ENCODE measurements around the gene TMEM54.

TMEM54 gene

DNA sequence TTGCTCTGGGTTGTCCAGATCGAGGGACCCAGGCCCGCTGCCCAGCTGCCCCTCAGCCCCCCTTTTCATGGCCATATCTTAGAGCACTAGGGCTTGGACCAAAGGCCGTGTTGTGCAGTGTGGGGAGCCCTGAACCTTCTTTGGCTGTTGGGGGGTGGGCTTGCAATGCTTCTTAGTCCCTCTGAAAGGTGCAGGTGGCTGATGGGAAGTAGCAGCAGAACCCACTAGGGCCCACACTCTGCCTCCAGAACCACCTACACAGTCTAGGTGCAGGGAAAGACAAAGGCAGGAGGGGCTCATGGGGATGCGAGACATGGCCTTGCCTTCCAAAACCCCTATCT lies 17.2 kb downstream of the TMEM54 start:
- H3K23ac ChIP-seq (ENCODE audit: low read depth, low read length, poor library complexity): no peak overlapping the region
- H3K9me3 ChIP-seq (replicated peaks in 1 of 2; ENCODE audit: control insufficient read depth in 2 of 2, insufficient read depth in 1 of 2, low read depth in 1 of 2, low read length in 2 of 2): peaks cover 0 to 3% of the 10 kb centered on the region in 2 donors
- no peaks in the 10 kb centered on the region for H3K36me3 ChIP-seq (replicated peaks in 1 of 2; ENCODE audit: control insufficient read depth in 2 of 2, insufficient read depth in 2 of 2, low read length in 2 of 2)
- no peak overlapping the region for H2BK12ac ChIP-seq (ENCODE audit: low read length)
- no peak overlapping the region for H2BK5ac ChIP-seq (ENCODE audit: low read length)
- no peak overlapping the region for H3K27ac ChIP-seq (replicated peaks; ENCODE audit: low read length)
- no peak overlapping the region for H3K18ac ChIP-seq (ENCODE audit: low read length)
- H2BK120ac ChIP-seq (ENCODE audit: low read depth, low read length): no peak overlapping the region
- peaks cover 0 to 63% (median 26%) of the 10 kb centered on the region in 3 experiments for H3K27me3 ChIP-seq (ENCODE audit: control insufficient read depth in 3 of 3, insufficient read depth in 3 of 3, low read depth in 1 of 3, low read length in 3 of 3)
- no peak overlapping the region for H2AFZ ChIP-seq (ENCODE audit: low read length)
- no peak overlapping the region for H3K4me3 ChIP-seq (ENCODE audit: low read length in 2 of 2)
- peaks cover 4% of the 10 kb centered on the region for H3K79me1 ChIP-seq (ENCODE audit: low read depth, low read length)
- no peak overlapping the region for H3K14ac ChIP-seq (ENCODE audit: low read length)
- DNase-seq (ENCODE audit: low spot score): no peak
- peaks cover 0 to 6% of the 10 kb centered on the region in 2 donors for H3K4me1 ChIP-seq (ENCODE audit: control insufficient read depth in 2 of 2, insufficient read depth in 1 of 2, low read depth in 1 of 2, low read length in 2 of 2)
- no peak overlapping the region for H3K9ac ChIP-seq (ENCODE audit: low read depth, low read length, poor library complexity)
- no peak overlapping the region for H2BK15ac ChIP-seq (ENCODE audit: low read length)
- whole genome bisulfite sequencing, 2 donors (ENCODE audit: extremely low coverage in 2 of 2, insufficient read length in 2 of 2, insufficient replicate concordance in 1 of 2): no CpG with 5 or more reads among the region's 4 CpGs
- H3K4me2 ChIP-seq (ENCODE audit: insufficient read depth, low read length, poor library complexity, severe bottlenecking): no peak overlapping the region
- no peak overlapping the region for H4K8ac ChIP-seq (ENCODE audit: low read depth, low read length)
- no peak overlapping the region for H2AK5ac ChIP-seq (ENCODE audit: low read depth, low read length)
- no peak overlapping the region for H3K4ac ChIP-seq (ENCODE audit: low read length)
- no peak overlapping the region for H4K91ac ChIP-seq (ENCODE audit: low read depth, low read length, poor library complexity)

DNA sequence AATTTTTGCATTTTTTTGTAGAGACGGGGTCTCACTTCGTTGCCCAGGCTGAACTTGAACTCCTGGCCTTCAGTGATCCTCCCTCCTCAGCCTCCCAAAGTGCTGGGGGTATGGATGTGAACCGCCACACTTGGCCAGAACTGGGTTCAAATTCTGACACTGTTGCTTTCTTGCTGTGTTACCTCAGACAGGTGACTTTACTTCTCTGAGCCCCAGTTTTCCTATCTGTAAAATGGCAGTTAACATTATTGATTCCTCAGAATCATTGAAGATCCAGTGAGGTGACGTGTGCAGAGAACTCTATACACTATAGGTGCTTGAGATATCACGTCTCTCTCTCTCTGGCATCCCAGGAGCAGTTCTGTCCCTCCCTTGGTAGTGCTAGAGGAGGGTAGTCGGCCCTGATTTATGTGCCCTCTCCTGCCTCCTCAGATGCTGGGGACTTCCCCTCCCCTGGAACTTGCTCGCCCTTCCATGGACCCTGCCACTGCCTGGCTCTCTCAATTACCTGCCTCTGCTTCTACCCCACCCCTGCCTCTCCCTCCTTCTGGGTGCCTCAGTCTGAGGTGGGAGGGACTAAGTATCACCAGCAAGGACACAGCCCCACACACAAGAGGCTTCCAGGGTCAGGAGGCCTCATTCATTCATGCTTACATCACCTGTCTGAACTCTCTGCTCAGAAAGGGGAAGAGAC lies 17.7 kb downstream of the TMEM54 start:
- peaks cover 0 to 63% (median 26%) of the 10 kb centered on the region in 3 experiments for H3K27me3 ChIP-seq (ENCODE audit: control insufficient read depth in 3 of 3, insufficient read depth in 3 of 3, low read depth in 1 of 3, low read length in 3 of 3)
- H2BK12ac ChIP-seq (ENCODE audit: low read length): no peak overlapping the region
- WGBS, 2 donors (ENCODE audit: extremely low coverage in 2 of 2, insufficient read length in 2 of 2, insufficient replicate concordance in 1 of 2): no CpG with 5 or more reads among the region's 7 CpGs
- H3K18ac ChIP-seq (ENCODE audit: low read length): no peak overlapping the region
- H3K27ac ChIP-seq (replicated peaks; ENCODE audit: low read length): no peak overlapping the region
- H3K14ac ChIP-seq (ENCODE audit: low read length): no peak overlapping the region
- no peak overlapping the region for H4K91ac ChIP-seq (ENCODE audit: low read depth, low read length, poor library complexity)
- H2AFZ ChIP-seq (ENCODE audit: low read length): no peak overlapping the region
- no peak overlapping the region for H2BK120ac ChIP-seq (ENCODE audit: low read depth, low read length)
- H2AK5ac ChIP-seq (ENCODE audit: low read depth, low read length): no peak overlapping the region
- H3K79me1 ChIP-seq (ENCODE audit: low read depth, low read length): peaks cover 4% of the 10 kb centered on the region
- H2BK5ac ChIP-seq (ENCODE audit: low read length): no peak overlapping the region
- H3K9me3 ChIP-seq (replicated peaks in 1 of 2; ENCODE audit: control insufficient read depth in 2 of 2, insufficient read depth in 1 of 2, low read depth in 1 of 2, low read length in 2 of 2): peaks cover 0 to 3% of the 10 kb centered on the region in 2 donors
- H4K8ac ChIP-seq (ENCODE audit: low read depth, low read length): no peak overlapping the region
- no peak overlapping the region for H3K4me3 ChIP-seq (ENCODE audit: low read length in 2 of 2)
- H3K4me2 ChIP-seq (ENCODE audit: insufficient read depth, low read length, poor library complexity, severe bottlenecking): no peak overlapping the region
- H3K4me1 ChIP-seq (ENCODE audit: control insufficient read depth in 2 of 2, insufficient read depth in 1 of 2, low read depth in 1 of 2, low read length in 2 of 2): peaks cover under 1 to 8% of the 10 kb centered on the region in 2 donors
- no peak overlapping the region for H2BK15ac ChIP-seq (ENCODE audit: low read length)
- no peak overlapping the region for H3K9ac ChIP-seq (ENCODE audit: low read depth, low read length, poor library complexity)
- H3K4ac ChIP-seq (ENCODE audit: low read length): no peak overlapping the region
- H3K36me3 ChIP-seq (replicated peaks in 1 of 2; ENCODE audit: control insufficient read depth in 2 of 2, insufficient read depth in 2 of 2, low read length in 2 of 2): no peaks in the 10 kb centered on the region
- no peak for DNase-seq (ENCODE audit: low spot score)
- H3K23ac ChIP-seq (ENCODE audit: low read depth, low read length, poor library complexity): no peak overlapping the region

DNA sequence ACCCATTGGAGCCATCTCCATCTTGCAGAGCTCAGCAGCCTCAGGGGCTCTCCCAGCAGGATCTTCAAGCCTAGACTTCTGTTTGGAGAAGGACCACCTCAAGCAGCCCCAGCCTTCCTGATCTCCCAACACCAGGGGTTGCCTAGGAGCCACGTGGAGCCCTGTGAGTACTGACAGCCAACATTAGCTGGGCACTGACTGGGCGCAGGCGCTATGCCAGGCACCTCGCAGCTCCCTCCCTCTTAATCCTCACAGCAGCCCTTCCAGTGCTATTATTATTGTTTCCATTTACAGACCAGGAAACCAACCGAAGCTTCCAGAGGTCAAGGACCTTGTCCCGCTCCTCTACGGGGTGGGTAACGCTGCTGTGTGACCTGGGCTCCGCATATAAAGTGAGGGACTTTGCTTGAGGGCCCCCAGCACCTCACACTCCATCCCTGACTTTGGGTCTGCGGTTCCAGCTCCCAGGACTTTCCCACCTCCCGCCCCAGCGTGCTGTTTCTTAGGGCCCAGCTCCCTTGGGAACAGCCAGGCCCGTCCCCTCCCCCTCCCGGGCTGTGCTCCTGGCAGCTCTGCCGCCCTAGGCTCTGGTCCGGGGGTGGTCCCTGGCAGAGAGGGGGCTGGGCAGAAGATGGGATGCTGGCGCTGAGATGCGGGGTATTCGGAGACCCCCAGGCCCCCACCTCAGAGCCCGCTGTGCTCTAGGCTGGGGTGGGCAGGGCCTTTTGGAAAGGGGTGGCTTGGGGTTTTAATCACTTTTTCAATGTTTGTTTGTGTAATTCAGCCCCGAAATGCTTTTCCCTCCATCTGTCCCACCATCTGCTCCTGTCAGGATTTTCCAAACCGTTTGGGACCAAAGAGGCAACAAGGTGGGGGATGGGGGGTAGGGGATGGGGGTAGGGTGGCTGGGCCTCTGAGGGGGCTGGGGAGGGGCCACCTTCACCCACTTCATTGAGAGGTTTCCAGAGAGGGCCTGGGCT lies 19.0 kb downstream of the TMEM54 start:
- H3K4ac ChIP-seq (ENCODE audit: low read length): no peak overlapping the region
- H2BK12ac ChIP-seq (ENCODE audit: low read length): no peak overlapping the region
- H3K4me2 ChIP-seq (ENCODE audit: insufficient read depth, low read length, poor library complexity, severe bottlenecking): no peak overlapping the region
- no peak overlapping the region for H3K14ac ChIP-seq (ENCODE audit: low read length)
- H3K36me3 ChIP-seq (replicated peaks in 1 of 2; ENCODE audit: control insufficient read depth in 2 of 2, insufficient read depth in 2 of 2, low read length in 2 of 2): no peaks in the 10 kb centered on the region
- no peak overlapping the region for H2BK120ac ChIP-seq (ENCODE audit: low read depth, low read length)
- no peak overlapping the region for H2BK5ac ChIP-seq (ENCODE audit: low read length)
- H3K4me1 ChIP-seq (ENCODE audit: control insufficient read depth in 2 of 2, insufficient read depth in 1 of 2, low read depth in 1 of 2, low read length in 2 of 2): peaks cover 3 to 14% of the 10 kb centered on the region in 2 donors
- H3K18ac ChIP-seq (ENCODE audit: low read length): peak overlapping the region; percentile 38
- H3K79me1 ChIP-seq (ENCODE audit: low read depth, low read length): peaks cover 4% of the 10 kb centered on the region
- no peak overlapping the region for H3K27ac ChIP-seq (replicated peaks; ENCODE audit: low read length)
- H3K4me3 ChIP-seq (ENCODE audit: low read length in 2 of 2): no peak overlapping the region
- H3K9ac ChIP-seq (ENCODE audit: low read depth, low read length, poor library complexity): no peak overlapping the region
- peaks cover 0 to 63% (median 20%) of the 10 kb centered on the region in 3 experiments for H3K27me3 ChIP-seq (ENCODE audit: control insufficient read depth in 3 of 3, insufficient read depth in 3 of 3, low read depth in 1 of 3, low read length in 3 of 3)
- no peak for DNase-seq (ENCODE audit: low spot score)
- H4K8ac ChIP-seq (ENCODE audit: low read depth, low read length): no peak overlapping the region
- no peak overlapping the region for H4K91ac ChIP-seq (ENCODE audit: low read depth, low read length, poor library complexity)
- H2AFZ ChIP-seq (ENCODE audit: low read length): no peak overlapping the region
- H3K23ac ChIP-seq (ENCODE audit: low read depth, low read length, poor library complexity): no peak overlapping the region
- peaks cover 0 to 1% of the 10 kb centered on the region in 2 donors for H3K9me3 ChIP-seq (replicated peaks in 1 of 2; ENCODE audit: control insufficient read depth in 2 of 2, insufficient read depth in 1 of 2, low read depth in 1 of 2, low read length in 2 of 2)
- no CpG with 5 or more reads among the region's 22 CpGs for WGBS, 2 donors (ENCODE audit: extremely low coverage in 2 of 2, insufficient read length in 2 of 2, insufficient replicate concordance in 1 of 2)
- H2AK5ac ChIP-seq (ENCODE audit: low read depth, low read length): peak overlapping the region; percentile 32
- H2BK15ac ChIP-seq (ENCODE audit: low read length): no peak overlapping the region

DNA sequence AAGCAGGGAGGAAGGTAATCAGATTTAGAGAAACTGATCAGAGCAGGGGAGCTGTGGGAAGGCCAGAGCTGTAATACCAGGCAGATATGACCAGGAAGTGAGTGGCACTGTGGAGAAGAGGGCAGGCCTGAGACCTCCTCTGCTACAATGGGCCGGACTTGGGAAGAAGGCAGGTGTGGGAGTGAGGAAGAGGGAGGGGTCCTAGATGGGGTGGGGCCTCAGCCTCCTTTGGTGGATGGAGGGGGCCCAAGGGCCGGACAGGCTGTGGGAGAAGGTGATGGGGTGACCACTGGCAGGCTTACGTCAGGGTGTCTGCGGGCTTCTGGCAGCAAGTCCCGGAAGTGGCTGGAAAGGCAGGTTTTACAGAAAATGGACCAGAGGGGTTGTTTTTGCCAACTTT lies 19.9 kb downstream of the TMEM54 start:
- Histone ChIP-seq H3K4me2 (ENCODE audit: insufficient read depth, low read length, poor library complexity, severe bottlenecking) (no peak overlapping the region), H3K36me3 (replicated peaks in 1 of 2; ENCODE audit: control insufficient read depth in 2 of 2, insufficient read depth in 2 of 2, low read length in 2 of 2) (no peaks in the 10 kb centered on the region), H3K23ac (ENCODE audit: low read depth, low read length, poor library complexity) (no peak overlapping the region), H3K9ac (ENCODE audit: low read depth, low read length, poor library complexity) (no peak overlapping the region), H3K27ac (replicated peaks; ENCODE audit: low read length) (no peak overlapping the region), H4K8ac (ENCODE audit: low read depth, low read length) (no peak overlapping the region), H3K4me3 (ENCODE audit: low read length in 2 of 2) (no peak overlapping the region), H2AFZ (ENCODE audit: low read length) (no peak overlapping the region), H2AK5ac (ENCODE audit: low read depth, low read length) (peak overlapping the region; percentile 32), H3K4ac (ENCODE audit: low read length) (no peak overlapping the region), H3K79me1 (ENCODE audit: low read depth, low read length) (peaks cover 2% of the 10 kb centered on the region), H3K9me3 (replicated peaks in 1 of 2; ENCODE audit: control insufficient read depth in 2 of 2, insufficient read depth in 1 of 2, low read depth in 1 of 2, low read length in 2 of 2) (no peaks in the 10 kb centered on the region), H2BK120ac (ENCODE audit: low read depth, low read length) (no peak overlapping the region), H2BK5ac (ENCODE audit: low read length) (no peak overlapping the region), H3K4me1 (ENCODE audit: control insufficient read depth in 2 of 2, insufficient read depth in 1 of 2, low read depth in 1 of 2, low read length in 2 of 2) (peaks cover 6 to 17% of the 10 kb centered on the region in 2 donors), H4K91ac (ENCODE audit: low read depth, low read length, poor library complexity) (no peak overlapping the region), H3K18ac (ENCODE audit: low read length) (no peak overlapping the region), H3K27me3 (ENCODE audit: control insufficient read depth in 3 of 3, insufficient read depth in 3 of 3, low read depth in 1 of 3, low read length in 3 of 3) (peaks cover 0 to 65% (median 15%) of the 10 kb centered on the region in 3 experiments), H2BK12ac (ENCODE audit: low read length) (no peak overlapping the region), H2BK15ac (ENCODE audit: low read length) (no peak overlapping the region), H3K14ac (ENCODE audit: low read length) (no peak overlapping the region)
- WGBS, 2 donors (ENCODE audit: extremely low coverage in 2 of 2, insufficient read length in 2 of 2, insufficient replicate concordance in 1 of 2): no CpG with 5 or more reads among the region's 5 CpGs
- DNase-seq (ENCODE audit: low spot score): no peak
